Measurements from ENCODE around the gene SCARB1. TPM values are rescaled to one million over a fixed set of nuclear protein-coding genes. Genes with fewer than 3 reads are reported as not detected.

Gene SCARB1
- total RNA-seq, 1 experiment from 2014 or later = 44.9 TPM

DNA sequence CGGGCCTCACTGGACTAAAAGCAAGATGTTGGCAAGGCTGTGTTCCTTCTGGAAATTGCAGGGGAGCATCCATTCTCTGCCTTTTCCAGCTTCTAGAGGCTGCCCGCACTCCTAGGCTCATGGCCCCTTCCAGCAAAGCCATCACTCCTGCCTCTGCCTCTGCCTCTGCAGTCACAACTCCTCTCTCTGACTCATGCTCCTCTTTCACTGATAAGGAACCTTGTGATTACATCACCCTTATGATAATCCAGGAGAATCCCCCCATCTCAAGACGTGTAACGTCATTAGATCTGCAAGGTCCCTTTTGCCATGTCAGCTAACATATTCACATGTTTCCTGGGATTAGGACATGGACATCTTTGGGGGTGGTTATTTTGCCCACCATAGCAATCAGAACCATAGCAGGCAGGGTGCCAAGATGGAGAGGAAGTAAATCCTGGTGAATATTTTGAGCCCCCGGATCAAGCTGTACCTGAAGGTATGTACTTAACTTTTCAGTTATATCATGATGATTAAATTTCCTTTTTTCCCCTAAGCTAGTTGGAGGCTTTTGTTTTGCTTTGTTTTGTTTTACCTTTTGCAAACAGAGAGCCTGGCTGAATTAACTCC is 123.6 kb downstream of the SCARB1 start:
- DNase-seq = no peak
- no peaks in the 10 kb centered on the region for H3K36me3 ChIP-seq (replicated peaks; ENCODE audit: control insufficient read depth, insufficient read depth, low read length)
- no peak overlapping the region for H3K4me3 ChIP-seq (ENCODE audit: insufficient read depth, low read depth, low read length)
- no peaks in the 10 kb centered on the region for H3K27me3 ChIP-seq (ENCODE audit: control insufficient read depth, insufficient read depth, low read length)

DNA sequence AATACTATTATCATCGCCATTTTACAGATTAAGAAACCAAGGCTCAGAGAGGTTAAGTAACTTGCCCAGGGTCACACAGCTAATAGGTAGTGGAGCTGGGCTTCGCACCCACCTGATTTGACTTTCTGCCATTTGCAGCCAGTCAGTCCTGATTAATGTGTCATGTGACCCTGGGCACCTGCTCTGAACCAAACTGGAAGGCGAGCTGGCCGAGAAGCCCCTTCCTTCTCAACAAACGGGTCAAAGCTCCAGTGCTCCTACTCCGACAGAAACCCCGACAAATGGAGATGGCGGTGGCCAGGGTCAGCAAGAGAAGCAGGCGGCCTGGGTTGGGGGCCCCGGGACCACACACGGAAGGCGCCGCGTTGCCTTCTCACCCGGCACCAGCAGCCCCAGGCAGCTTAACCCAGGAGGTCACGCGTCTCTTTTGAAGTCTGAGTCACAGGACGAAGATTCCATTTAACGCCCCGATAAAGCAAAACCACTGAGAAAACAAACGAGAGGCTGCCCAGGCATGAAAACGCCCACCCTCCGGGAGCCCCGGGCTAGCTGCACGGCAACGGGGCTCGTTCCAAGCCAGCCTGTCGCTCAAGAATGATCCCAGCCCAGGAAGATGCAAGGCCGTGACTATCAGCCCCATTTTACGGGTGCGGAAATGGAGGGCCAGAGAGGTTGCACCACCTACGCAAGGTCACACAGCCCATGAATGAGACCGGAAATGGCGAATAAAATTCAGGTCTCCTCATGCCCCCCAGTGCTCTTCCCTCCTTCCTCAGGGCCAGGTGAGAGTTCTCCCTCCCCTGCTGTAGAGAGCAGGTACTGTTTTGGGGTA is 124.8 kb downstream of the SCARB1 start:
- Histone ChIP-seq H3K27me3 (ENCODE audit: control insufficient read depth, insufficient read depth, low read length) (no peaks in the 10 kb centered on the region), H3K4me3 (ENCODE audit: insufficient read depth, low read depth, low read length) (no peak overlapping the region), H3K36me3 (replicated peaks; ENCODE audit: control insufficient read depth, insufficient read depth, low read length) (no peaks in the 10 kb centered on the region)
- DNase-seq = no peak

DNA sequence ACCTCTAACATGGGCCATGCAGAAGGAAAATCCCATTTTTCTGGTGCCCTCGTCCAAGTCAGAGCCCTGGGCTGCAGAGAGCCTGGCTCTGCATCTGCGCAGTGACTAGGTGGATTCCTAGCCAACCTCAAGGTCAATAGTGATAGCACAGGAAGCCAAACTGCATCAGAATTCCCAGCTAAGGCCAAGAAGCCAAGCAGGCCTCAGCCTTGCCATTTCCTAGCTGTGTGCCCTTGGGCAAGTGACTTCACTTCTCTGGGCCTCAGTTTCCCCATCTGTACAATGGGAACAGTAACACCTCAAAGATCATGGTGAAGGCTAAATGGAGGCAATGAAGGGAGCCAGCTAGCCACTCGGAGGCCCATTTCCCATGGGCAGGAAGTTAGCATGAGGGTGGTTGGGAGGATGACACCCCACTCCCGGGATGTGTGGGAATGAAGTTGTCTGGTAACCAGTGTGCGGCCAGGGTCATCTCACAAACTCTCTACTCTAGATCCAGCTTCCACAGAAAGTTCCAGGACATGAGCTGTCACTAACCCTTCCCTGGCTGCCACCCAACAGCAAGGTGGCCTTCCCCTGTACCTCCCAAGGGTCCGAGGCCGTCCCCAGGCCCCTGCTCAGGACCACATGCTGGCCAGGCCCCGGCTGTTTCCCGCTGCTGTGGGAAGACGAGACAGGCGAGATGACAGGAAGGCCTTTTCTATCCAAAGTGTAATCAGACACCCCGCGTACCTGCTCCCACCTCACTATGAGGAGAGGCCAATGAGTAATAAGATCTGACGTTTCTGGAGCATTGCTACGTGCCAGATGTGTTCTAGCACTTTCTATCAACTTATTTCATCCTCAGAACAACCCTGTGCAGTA is 125.7 kb downstream of the SCARB1 start:
- Histone ChIP-seq H3K36me3 (replicated peaks; ENCODE audit: control insufficient read depth, insufficient read depth, low read length) (no peaks in the 10 kb centered on the region), H3K27me3 (ENCODE audit: control insufficient read depth, insufficient read depth, low read length) (no peaks in the 10 kb centered on the region), H3K4me3 (ENCODE audit: insufficient read depth, low read depth, low read length) (no peak overlapping the region)
- no peak for DNase-seq

DNA sequence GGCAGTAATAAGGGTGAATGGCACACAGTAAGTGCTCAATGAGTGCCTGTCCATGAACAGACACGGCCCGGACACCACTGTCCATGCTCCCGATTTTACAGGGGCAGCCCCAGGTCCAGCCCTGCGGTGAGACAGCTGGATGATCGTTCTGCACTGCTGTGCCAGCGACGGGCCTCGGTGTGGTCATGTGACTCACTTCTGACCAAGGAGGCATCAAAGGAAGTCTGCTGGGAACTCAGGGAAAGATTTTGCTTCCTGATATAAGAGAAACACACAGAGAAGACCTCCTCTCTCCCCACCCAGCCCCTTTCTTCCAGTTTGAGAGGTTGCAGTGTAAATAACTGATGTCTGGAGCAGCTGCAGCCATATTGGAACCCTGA is 126.6 kb downstream of the SCARB1 start:
- Histone ChIP-seq H3K36me3 (replicated peaks; ENCODE audit: control insufficient read depth, insufficient read depth, low read length) (no peaks in the 10 kb centered on the region), H3K4me3 (ENCODE audit: insufficient read depth, low read depth, low read length) (no peak overlapping the region), H3K27me3 (ENCODE audit: control insufficient read depth, insufficient read depth, low read length) (no peaks in the 10 kb centered on the region)
- no peak for DNase-seq

DNA sequence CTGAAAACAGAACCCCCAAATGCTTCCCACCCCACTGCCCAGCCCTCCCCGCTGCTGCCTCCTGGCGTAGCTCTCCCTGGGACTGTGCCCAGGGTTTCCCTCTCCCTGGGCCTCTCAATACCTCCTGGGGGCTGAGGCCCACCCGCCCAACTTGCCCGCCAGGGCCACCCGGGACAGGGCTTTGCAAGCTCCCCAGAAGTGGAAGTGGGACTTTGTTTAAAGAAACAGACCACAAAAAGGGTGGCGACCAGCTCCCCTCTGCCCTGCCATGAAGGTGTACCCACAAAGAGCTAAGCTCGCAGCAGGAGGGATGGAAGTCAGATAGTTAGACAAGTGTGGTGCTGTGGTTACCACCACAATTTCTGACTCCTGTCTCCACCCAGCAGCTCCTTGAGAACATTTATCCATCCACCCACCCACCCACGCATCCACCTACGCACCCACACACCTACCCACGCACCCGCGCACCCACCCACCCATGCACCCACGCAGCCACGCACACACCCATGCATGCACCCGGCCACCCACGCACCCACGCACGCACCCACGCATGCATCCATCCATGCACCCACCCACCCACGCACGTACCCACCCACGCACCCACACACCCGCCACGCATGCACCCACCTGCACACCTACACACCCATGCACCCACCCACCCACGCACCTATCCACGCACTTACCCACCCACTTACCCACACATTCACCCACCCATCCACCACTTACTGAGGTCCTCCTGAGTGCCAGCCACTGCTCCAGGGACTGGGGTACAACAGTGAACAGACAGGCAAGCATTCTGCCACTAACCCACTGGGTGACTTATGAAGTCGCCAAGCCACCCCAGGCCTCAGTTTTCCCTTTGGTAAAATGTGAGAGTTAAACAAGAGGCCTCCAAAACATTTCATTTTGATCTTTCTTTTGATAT is 127.3 kb downstream of the SCARB1 start:
- Histone ChIP-seq H3K4me3 (ENCODE audit: insufficient read depth, low read depth, low read length) (no peak overlapping the region), H3K36me3 (replicated peaks; ENCODE audit: control insufficient read depth, insufficient read depth, low read length) (no peaks in the 10 kb centered on the region), H3K27me3 (ENCODE audit: control insufficient read depth, insufficient read depth, low read length) (no peaks in the 10 kb centered on the region)
- DNase-seq = no peak

DNA sequence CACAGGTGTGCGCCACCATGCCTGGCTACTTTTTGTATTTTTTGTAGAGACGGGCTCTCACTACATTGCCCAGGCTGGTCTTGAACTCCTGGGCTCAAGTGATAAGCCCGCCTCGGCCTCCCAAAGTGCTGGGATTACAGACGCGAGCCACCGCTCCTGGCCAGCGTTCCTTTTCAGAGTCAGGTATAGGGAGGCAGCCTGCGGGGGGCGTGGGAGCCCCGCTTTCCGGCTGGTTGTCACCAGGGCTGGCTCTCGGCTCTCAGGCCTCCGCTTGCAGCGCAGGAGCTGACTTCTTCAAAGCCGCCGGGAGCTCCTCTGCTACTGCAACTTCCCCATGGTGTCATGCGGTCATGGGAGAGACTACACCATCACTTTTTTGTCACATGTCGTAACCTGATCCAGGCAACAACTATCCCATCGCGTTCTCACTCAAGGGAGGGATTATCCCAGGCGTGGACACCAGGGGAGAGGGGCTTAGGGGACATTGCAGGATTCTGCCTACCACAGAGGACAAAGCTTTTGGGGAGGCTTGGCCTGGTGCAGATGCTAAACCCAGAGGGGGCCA is 129.4 kb downstream of the SCARB1 start:
- no peak overlapping the region for H3K4me3 ChIP-seq (ENCODE audit: insufficient read depth, low read depth, low read length)
- H3K36me3 ChIP-seq (replicated peaks; ENCODE audit: control insufficient read depth, insufficient read depth, low read length) = no peaks in the 10 kb centered on the region
- H3K27me3 ChIP-seq (ENCODE audit: control insufficient read depth, insufficient read depth, low read length) = no peaks in the 10 kb centered on the region
- peak; percentile 94 for DNase-seq

DNA sequence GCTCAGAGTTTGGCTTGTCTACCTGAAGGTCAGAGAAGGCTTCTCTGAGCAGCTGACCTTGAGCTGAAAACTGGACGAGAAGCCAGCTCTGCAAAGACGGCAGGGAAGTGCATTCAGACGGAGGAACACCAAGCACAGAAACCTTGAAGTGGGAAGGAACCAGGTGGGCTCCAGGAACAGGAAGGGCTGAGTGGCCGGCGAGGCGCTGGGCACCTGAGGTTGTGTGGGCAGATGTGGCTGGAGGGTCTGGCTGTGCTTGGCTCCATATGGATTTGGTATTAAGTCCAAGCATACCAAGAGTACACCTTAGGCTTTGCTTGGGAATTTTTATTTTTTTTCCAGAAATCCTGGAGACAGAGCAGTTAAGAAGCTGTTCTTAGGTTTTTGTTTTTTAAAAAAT is 130.6 kb downstream of the SCARB1 start:
- Histone ChIP-seq H3K36me3 (replicated peaks; ENCODE audit: control insufficient read depth, insufficient read depth, low read length) (no peaks in the 10 kb centered on the region), H3K4me3 (ENCODE audit: insufficient read depth, low read depth, low read length) (no peak overlapping the region), H3K27me3 (ENCODE audit: control insufficient read depth, insufficient read depth, low read length) (no peaks in the 10 kb centered on the region)
- no peak for DNase-seq

DNA sequence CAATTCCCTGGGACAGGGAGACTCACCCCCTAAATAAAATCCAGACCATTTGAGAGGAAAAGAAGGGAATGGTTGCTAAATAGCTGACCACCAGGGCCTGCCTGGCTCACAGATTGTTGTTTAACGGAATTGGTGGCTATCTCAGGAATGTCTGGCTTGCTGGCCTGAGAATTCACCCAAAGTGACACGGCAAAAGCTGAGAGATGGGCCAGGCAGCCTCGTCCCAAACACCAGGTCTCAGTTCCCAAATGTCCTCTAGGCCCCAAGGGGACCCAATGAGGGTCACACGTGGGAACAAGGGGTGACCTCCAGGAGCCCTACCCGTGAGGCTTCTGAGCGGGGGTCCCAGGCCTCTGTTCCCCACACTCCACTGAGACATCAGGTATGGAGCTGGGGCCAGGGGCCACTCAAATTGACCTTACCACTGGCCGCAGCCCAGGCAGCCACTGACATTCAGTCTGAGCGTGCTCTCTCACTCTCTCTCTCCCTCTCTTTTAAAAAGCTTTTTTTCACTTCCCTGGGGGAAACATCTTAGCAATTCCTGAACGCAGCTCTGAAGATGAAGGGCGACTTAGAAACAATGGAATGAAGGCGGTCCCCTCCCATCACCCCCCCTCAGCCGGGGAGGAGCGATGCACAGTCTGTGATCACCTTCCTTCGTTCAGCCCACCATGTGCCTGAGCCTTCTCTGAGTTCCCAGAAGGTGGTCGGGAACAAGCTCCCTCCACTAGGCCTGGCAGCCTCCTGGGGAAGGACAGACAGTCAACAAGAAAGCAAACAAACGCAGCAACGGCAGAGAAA is 131.2 kb downstream of the SCARB1 start:
- no peak for DNase-seq
- Histone ChIP-seq H3K36me3 (replicated peaks; ENCODE audit: control insufficient read depth, insufficient read depth, low read length) (no peaks in the 10 kb centered on the region), H3K4me3 (ENCODE audit: insufficient read depth, low read depth, low read length) (no peak overlapping the region), H3K27me3 (ENCODE audit: control insufficient read depth, insufficient read depth, low read length) (no peaks in the 10 kb centered on the region)

DNA sequence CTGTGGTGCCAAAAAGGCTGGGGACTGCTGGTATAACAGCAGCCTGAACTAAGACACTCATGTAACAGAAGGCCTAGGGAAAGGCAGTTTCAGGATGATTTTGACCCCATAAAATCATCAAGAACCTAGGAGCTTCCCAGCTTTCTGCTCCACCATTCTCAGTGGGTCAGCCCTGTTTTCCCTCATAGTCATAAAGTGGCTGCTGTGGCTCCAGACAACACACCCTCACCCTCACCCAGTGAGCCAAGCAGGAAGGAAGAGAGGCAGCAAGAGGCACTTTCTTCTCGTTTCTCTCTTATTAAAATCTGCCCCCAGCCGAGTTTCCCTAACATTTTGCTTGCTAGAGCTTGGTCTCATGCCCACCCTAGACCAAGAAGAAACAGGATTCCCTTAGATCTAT is 131.8 kb downstream of the SCARB1 start:
- Histone ChIP-seq H3K27me3 (ENCODE audit: control insufficient read depth, insufficient read depth, low read length) (no peaks in the 10 kb centered on the region), H3K4me3 (ENCODE audit: insufficient read depth, low read depth, low read length) (no peak overlapping the region), H3K36me3 (replicated peaks; ENCODE audit: control insufficient read depth, insufficient read depth, low read length) (no peaks in the 10 kb centered on the region)
- no peak for DNase-seq

DNA sequence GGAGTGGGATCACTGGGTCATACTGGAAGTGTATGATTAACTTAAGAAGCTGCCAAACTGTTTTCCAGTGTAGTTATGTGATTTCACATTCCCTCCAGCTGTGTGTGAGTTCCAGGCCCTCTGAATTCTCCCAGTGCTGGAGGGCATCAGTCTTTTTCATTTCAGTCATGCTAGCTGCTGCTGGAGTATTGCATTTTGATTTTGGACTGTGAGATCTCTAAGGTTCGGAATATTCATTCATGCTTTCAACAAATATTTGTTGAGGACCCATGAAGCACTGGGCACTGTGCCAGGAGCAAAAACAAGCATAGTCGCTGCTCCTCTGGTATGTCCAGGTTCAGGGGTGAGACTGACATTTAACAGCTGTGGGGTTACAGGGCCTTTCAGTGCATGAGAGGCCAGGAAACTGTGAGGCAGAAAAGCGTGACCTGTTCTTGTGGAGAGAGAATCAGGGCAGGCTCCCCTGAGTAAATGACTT is 133.2 kb downstream of the SCARB1 start:
- no peaks in the 10 kb centered on the region for H3K27me3 ChIP-seq (ENCODE audit: control insufficient read depth, insufficient read depth, low read length)
- H3K4me3 ChIP-seq (ENCODE audit: insufficient read depth, low read depth, low read length) = no peak overlapping the region
- H3K36me3 ChIP-seq (replicated peaks; ENCODE audit: control insufficient read depth, insufficient read depth, low read length) = no peaks in the 10 kb centered on the region
- DNase-seq = no peak

DNA sequence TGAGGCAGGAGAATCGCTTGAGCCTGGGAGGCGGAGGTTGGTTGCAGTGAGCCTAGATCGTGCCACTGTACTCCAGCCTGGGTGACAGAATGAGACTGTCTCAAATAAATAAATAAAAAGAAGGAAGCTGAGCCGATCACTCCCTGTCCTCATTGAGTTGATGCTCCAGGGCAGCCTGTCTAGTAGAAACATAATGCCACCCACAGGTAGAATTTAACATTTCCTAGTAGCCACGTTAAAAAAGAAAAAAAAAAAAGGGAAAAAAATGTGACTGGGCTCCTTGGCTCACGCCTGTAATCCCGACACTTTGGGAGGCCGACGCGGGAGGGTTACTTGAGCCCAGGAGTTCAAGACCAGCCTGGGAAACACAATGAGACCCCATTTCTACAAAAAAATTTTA is 135.7 kb downstream of the SCARB1 start:
- no peak for DNase-seq
- H3K27me3 ChIP-seq (ENCODE audit: control insufficient read depth, insufficient read depth, low read length) = no peaks in the 10 kb centered on the region
- no peaks in the 10 kb centered on the region for H3K36me3 ChIP-seq (replicated peaks; ENCODE audit: control insufficient read depth, insufficient read depth, low read length)
- no peak overlapping the region for H3K4me3 ChIP-seq (ENCODE audit: insufficient read depth, low read depth, low read length)

DNA sequence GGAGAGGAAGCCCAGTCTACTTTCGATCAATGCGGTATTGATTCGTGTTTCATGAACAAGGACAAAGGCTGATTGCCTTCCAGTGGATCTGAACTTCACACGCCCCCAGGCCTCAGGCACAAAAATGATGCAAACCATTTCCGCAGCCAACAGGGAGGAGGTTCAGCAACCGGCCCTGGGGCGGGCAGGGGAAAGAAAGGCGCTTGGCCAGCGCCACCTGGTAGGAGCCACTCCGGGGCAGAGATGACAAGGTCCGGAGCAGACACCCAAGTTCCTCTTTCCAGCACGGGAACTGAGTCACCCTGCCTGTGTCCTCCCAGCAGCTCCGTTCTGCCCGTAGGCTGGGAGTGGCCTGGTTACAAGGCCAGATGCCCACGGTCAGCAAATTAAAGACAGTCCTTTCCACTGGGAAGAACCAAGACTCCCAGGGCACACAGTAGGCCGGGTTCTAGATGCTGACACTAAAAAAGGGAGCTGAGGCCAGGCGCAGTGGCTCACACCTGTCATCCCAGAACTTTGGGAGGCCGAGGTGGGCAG is 136.3 kb downstream of the SCARB1 start:
- no peaks in the 10 kb centered on the region for H3K27me3 ChIP-seq (ENCODE audit: control insufficient read depth, insufficient read depth, low read length)
- DNase-seq = no peak
- H3K36me3 ChIP-seq (replicated peaks; ENCODE audit: control insufficient read depth, insufficient read depth, low read length) = no peaks in the 10 kb centered on the region
- no peak overlapping the region for H3K4me3 ChIP-seq (ENCODE audit: insufficient read depth, low read depth, low read length)

All from H7 (cell line).